ENCODE data around the gene SNTA1.

SNTA1 gene

DNA sequence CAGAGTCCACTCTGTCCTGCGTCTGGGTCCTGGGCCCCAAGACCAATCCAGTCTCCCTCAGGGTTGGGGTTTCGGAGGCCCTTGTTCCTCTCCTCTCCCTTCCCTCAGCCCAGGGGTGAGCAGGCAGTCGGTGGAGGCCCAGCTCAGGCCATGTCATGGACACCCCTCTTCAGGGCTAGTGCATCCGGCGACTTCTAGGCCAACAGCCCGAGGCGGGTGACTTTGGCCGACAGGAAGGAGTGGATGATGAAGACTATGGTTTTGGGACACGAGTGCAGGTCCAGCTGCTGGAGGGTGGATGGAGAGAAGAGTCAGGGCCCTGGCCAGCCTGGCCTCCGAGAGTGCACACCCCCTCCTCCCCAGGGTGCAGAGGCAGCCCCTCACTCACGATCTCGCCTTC, 35.2 kb downstream of the SNTA1 start:
- no peak overlapping the region for H3K4me3 ChIP-seq (ENCODE audit: extremely low read depth, insufficient read depth, low read length, poor library complexity, severe bottlenecking)
- peaks cover 26% of the 10 kb centered on the region for H3K36me3 ChIP-seq (ENCODE audit: control insufficient read depth, insufficient read depth, low read length)
- WGBS, 2 experiments (ENCODE audit: insufficient coverage in 2 of 2) = 96% methylated on average over 3 to 9 of the region's 12 CpGs

DNA sequence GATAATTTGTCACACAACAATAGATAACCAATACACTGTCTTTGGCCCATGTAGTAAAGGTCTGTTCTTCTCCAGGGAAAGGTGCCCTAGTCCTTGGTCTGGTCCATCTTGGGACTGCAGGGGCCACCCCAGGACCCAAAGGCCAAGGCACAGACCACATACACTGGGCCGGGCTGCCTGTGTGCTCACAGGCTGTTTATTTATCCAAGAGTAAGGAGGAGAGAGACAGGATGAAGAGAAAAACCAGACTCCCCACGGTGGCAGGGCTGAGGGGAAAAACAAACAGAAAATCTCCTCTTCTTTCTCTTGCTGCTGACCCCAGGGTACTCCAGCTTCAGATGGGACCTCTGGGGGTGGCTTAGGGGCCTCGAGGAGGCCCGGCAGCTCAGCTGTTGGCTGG, 35.8 kb downstream of the SNTA1 start:
- 78 to 94% methylated on average over 3 of the region's 4 CpGs for WGBS, 2 experiments (ENCODE audit: insufficient coverage in 2 of 2)
- Histone ChIP-seq H3K36me3 (ENCODE audit: control insufficient read depth, insufficient read depth, low read length) (peaks cover 26% of the 10 kb centered on the region), H3K4me1 (ENCODE audit: control insufficient read depth, insufficient read depth, low read length, poor library complexity, severe bottlenecking) (peaks cover 6% of the 10 kb centered on the region), H3K27ac (ENCODE audit: low read depth, low read length, severe bottlenecking) (peak overlapping the region; percentile 74), H3K9me3 (ENCODE audit: control insufficient read depth, low read length) (no peaks in the 10 kb centered on the region), H3K4me3 (ENCODE audit: extremely low read depth, insufficient read depth, low read length, poor library complexity, severe bottlenecking) (no peak overlapping the region)

More for the DNA sequence above, 35.2 kb downstream of the SNTA1 start:
- Histone ChIP-seq H3K4me1 (ENCODE audit: control insufficient read depth, insufficient read depth, low read length, poor library complexity, severe bottlenecking) (peaks cover 6% of the 10 kb centered on the region), H3K27ac (ENCODE audit: low read depth, low read length, severe bottlenecking) (peak overlapping the region; percentile 74), H3K9me3 (ENCODE audit: control insufficient read depth, low read length) (no peaks in the 10 kb centered on the region)

DNA sequence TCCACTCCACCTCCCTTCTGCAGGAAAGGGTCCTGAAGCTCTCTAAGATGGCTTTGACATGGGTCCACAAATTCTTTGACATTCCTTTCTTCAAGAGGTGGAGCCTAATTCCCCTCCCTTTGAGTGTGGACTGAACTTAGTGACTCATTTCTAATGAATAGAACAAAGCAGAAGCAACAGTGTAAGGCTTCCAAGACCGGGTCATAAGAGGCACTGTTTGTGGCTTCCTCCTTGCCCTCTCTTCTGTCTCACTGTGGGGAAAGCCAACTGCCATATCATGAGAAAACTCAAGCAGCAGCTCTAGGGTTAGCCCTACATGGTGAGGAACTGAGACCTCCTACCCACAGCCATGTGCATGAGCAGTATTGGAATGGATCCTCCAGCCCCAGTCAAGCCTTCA, 36.3 kb downstream of the SNTA1 start:
- Histone ChIP-seq H3K4me3 (ENCODE audit: extremely low read depth, insufficient read depth, low read length, poor library complexity, severe bottlenecking) (no peak overlapping the region), H3K4me1 (ENCODE audit: control insufficient read depth, insufficient read depth, low read length, poor library complexity, severe bottlenecking) (peaks cover 6% of the 10 kb centered on the region), H3K36me3 (ENCODE audit: control insufficient read depth, insufficient read depth, low read length) (peaks cover 26% of the 10 kb centered on the region), H3K9me3 (ENCODE audit: control insufficient read depth, low read length) (no peaks in the 10 kb centered on the region), H3K27ac (ENCODE audit: low read depth, low read length, severe bottlenecking) (peak overlapping the region; percentile 74)
- 83 to 100% methylated on average over 1 of the region's 1 CpG for WGBS, 2 experiments (ENCODE audit: insufficient coverage in 2 of 2)

GRCh38 chr20:33404281-33404680, 39.3 kb downstream of the SNTA1 start:
- Histone ChIP-seq H3K4me1 (ENCODE audit: control insufficient read depth, insufficient read depth, low read length, poor library complexity, severe bottlenecking) (peaks cover 6% of the 10 kb centered on the region), H3K9me3 (ENCODE audit: control insufficient read depth, low read length) (no peaks in the 10 kb centered on the region), H3K4me3 (ENCODE audit: extremely low read depth, insufficient read depth, low read length, poor library complexity, severe bottlenecking) (no peak overlapping the region), H3K27ac (ENCODE audit: low read depth, low read length, severe bottlenecking) (no peak overlapping the region), H3K36me3 (ENCODE audit: control insufficient read depth, insufficient read depth, low read length) (peaks cover 24% of the 10 kb centered on the region)
- WGBS, 2 experiments (ENCODE audit: insufficient coverage in 2 of 2) = 100% methylated on average over 2 of the region's 2 CpGs; no CpG with 5 or more reads in 1 of the 2 experiments

GRCh38 chr20:33401921-33402369, 41.6 kb downstream of the SNTA1 start:
- peaks cover 9% of the 10 kb centered on the region for H3K36me3 ChIP-seq (ENCODE audit: control insufficient read depth, insufficient read depth, low read length)
- 54 to 67% methylated on average over 3 to 5 of the region's 8 CpGs for WGBS, 2 experiments (ENCODE audit: insufficient coverage in 2 of 2)
- H3K27ac ChIP-seq (ENCODE audit: low read depth, low read length, severe bottlenecking) = no peak overlapping the region
- no peaks in the 10 kb centered on the region for H3K9me3 ChIP-seq (ENCODE audit: control insufficient read depth, low read length)
- no peaks in the 10 kb centered on the region for H3K4me1 ChIP-seq (ENCODE audit: control insufficient read depth, insufficient read depth, low read length, poor library complexity, severe bottlenecking)
- peak overlapping the region; percentile 69 for H3K4me3 ChIP-seq (ENCODE audit: extremely low read depth, insufficient read depth, low read length, poor library complexity, severe bottlenecking)

- Histone ChIP-seq H3K9me3 (ENCODE audit: control insufficient read depth, low read length) (no peaks in the 10 kb centered on the region), H3K4me1 (ENCODE audit: control insufficient read depth, insufficient read depth, low read length, poor library complexity, severe bottlenecking) (no peaks in the 10 kb centered on the region), H3K27ac (ENCODE audit: low read depth, low read length, severe bottlenecking) (no peak within 1 kb of the TSS), H3K4me3 (ENCODE audit: extremely low read depth, insufficient read depth, low read length, poor library complexity, severe bottlenecking) (peak within 1 kb of the TSS; percentile 69), H3K36me3 (ENCODE audit: control insufficient read depth, insufficient read depth, low read length) (peaks cover 10% of the 10 kb centered on the region)
- WGBS, 2 experiments (ENCODE audit: insufficient coverage in 2 of 2) = 0 to 1% methylated on average over 36 of the region's 43 CpGs
These were observed 42.2 kb downstream of the SNTA1 start, which contains the start of gene CDK5RAP1 for GRCh38 chr20:33401184-33401920. CDK5RAP1 (minus strand) TSS chr20:33401519; CDS start chr20:33397064, 4,455 bp downstream.

DNA sequence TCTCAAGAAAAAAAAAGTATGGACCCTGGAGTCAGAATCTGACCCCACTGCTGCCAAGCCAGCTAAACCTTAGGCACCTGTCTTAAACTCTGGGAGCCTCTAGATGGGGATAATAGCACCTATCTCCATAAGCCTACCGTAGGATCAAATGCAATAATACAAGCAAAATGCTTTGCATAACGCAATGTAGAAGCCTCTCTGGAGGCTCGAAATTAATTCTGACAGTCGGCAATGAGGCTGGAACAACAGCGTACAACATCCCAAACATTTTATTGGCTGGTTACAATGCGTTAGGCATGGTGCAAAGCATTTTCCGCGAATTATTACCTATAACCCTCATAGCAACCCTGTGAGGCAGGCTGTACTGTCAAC, 42.8 kb downstream of the SNTA1 start:
- no peaks in the 10 kb centered on the region for H3K4me1 ChIP-seq (ENCODE audit: control insufficient read depth, insufficient read depth, low read length, poor library complexity, severe bottlenecking)
- 0 to 2% methylated on average over 7 of the region's 8 CpGs for WGBS, 2 experiments (ENCODE audit: insufficient coverage in 2 of 2)
- H3K36me3 ChIP-seq (ENCODE audit: control insufficient read depth, insufficient read depth, low read length) = peaks cover 12% of the 10 kb centered on the region
- H3K9me3 ChIP-seq (ENCODE audit: control insufficient read depth, low read length) = no peaks in the 10 kb centered on the region
- H3K4me3 ChIP-seq (ENCODE audit: extremely low read depth, insufficient read depth, low read length, poor library complexity, severe bottlenecking) = peak overlapping the region; percentile 69
- H3K27ac ChIP-seq (ENCODE audit: low read depth, low read length, severe bottlenecking) = no peak overlapping the region

DNA sequence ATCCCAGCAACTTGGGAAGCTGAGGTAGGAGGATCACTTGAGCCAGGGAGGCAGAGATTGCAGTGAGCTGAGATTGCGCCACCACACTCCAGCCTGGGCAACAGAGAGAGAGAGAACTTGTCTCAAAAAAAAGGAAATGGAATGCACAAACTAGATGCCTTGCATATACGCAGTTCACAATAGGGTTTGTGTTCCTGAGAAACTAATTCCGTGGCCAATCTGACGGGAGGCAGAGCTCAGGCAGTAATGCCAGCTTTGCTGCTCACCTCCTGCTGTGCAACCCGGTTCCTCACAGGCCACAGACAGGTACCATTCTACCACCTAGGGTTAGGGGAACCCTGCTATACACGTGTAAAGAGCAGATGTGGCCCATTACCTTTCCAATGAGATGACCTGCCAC, 43.6 kb downstream of the SNTA1 start:
- H3K27ac ChIP-seq (ENCODE audit: low read depth, low read length, severe bottlenecking) = no peak overlapping the region
- WGBS, 2 experiments (ENCODE audit: insufficient coverage in 2 of 2) = 83 to 84% methylated on average over 5 to 6 of the region's 6 CpGs
- H3K9me3 ChIP-seq (ENCODE audit: control insufficient read depth, low read length) = no peaks in the 10 kb centered on the region
- H3K4me3 ChIP-seq (ENCODE audit: extremely low read depth, insufficient read depth, low read length, poor library complexity, severe bottlenecking) = peak overlapping the region; percentile 69
- peaks cover 20% of the 10 kb centered on the region for H3K36me3 ChIP-seq (ENCODE audit: control insufficient read depth, insufficient read depth, low read length)
- H3K4me1 ChIP-seq (ENCODE audit: control insufficient read depth, insufficient read depth, low read length, poor library complexity, severe bottlenecking) = no peaks in the 10 kb centered on the region

DNA sequence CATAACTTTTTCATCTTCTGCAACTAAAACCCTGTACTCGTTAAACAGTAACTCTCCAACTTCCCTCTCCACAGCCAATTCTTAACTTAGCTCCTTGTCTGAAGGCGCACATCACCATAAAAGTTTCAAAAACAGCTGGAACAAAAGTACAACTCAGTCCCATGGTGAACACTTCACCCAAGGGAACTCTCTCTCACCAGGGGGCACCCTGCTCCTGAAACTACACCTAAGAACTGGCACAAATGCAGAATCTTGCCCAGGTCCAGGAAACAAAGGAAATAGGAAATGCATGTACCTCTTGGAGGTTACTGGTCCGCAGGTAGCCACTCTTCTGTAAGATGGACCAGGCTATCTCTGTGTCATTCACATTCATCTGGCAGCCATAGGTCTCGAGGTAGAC, 48.8 kb downstream of the SNTA1 start:
- H3K36me3 ChIP-seq (ENCODE audit: control insufficient read depth, insufficient read depth, low read length) = peaks cover 66% of the 10 kb centered on the region
- WGBS, 2 experiments (ENCODE audit: insufficient coverage in 2 of 2) = 91 to 96% methylated on average over 2 to 4 of the region's 4 CpGs

DNA sequence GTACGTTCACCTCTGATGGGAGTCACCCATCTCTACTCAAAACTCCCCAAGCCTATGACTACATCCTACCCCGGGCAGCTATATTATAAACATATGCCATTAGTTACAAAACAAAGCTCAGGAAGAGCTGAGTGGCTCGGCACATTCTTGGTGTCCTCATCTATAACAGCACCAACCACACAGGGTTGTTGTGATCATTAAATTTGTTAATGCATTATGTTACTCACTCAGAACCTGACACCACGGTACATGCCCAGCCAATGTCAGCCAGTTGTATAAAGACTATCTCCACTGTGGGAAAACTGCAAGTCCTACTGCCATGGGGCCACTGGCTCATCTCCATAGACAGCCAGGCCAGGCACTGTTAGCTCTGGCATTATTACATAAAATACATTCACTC, 50.0 kb downstream of the SNTA1 start:
- Histone ChIP-seq H3K9me3 (ENCODE audit: control insufficient read depth, low read length) (no peaks in the 10 kb centered on the region), H3K4me1 (ENCODE audit: control insufficient read depth, insufficient read depth, low read length, poor library complexity, severe bottlenecking) (peaks cover 7% of the 10 kb centered on the region), H3K27ac (ENCODE audit: low read depth, low read length, severe bottlenecking) (no peak overlapping the region), H3K36me3 (ENCODE audit: control insufficient read depth, insufficient read depth, low read length) (peaks cover 69% of the 10 kb centered on the region), H3K4me3 (ENCODE audit: extremely low read depth, insufficient read depth, low read length, poor library complexity, severe bottlenecking) (no peak overlapping the region)
- 83 to 100% methylated on average over 1 of the region's 4 CpGs for WGBS, 2 experiments (ENCODE audit: insufficient coverage in 2 of 2)

More for the DNA sequence above, 48.8 kb downstream of the SNTA1 start:
- Histone ChIP-seq H3K27ac (ENCODE audit: low read depth, low read length, severe bottlenecking) (no peak overlapping the region), H3K4me3 (ENCODE audit: extremely low read depth, insufficient read depth, low read length, poor library complexity, severe bottlenecking) (no peak overlapping the region), H3K9me3 (ENCODE audit: control insufficient read depth, low read length) (no peaks in the 10 kb centered on the region), H3K4me1 (ENCODE audit: control insufficient read depth, insufficient read depth, low read length, poor library complexity, severe bottlenecking) (peaks cover 7% of the 10 kb centered on the region)

DNA sequence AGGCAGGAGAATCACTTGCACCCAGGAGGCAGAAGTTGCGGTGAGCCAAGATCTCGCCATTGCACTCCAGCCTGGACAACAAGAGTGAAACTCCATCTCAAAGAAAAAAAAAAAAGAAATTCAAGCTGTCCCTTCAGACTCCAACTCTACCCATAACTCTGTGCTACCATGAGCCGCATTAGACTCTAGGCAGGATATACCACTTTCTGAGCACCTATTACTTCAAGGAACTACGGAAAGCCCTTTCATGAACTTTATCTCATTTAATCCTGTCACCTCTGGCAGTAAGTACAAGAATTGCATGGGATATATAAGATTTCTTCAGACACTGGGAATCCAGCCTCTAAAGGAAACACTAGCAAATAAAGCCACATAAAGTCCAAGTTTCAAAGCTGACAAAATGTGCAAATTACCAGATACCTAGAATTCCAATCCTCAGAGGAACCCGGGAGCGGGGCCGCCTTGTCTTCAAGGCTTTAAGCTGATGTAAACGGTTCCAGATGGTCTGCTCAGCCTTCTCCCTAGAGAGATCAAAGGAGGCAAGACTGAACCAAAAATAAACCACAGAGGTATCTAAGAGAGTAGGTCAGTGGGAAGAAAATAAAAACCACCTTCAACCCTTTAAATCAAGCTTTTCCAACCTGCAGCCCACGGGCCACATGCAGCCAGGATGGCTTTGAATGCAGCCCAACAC, 51.7 kb downstream of the SNTA1 start:
- Histone ChIP-seq H3K36me3 (ENCODE audit: control insufficient read depth, insufficient read depth, low read length) (peaks cover 74% of the 10 kb centered on the region), H3K4me1 (ENCODE audit: control insufficient read depth, insufficient read depth, low read length, poor library complexity, severe bottlenecking) (peaks cover 11% of the 10 kb centered on the region), H3K4me3 (ENCODE audit: extremely low read depth, insufficient read depth, low read length, poor library complexity, severe bottlenecking) (no peak overlapping the region), H3K27ac (ENCODE audit: low read depth, low read length, severe bottlenecking) (peak overlapping the region; percentile 86), H3K9me3 (ENCODE audit: control insufficient read depth, low read length) (no peaks in the 10 kb centered on the region)
- WGBS, 2 experiments (ENCODE audit: insufficient coverage in 2 of 2) = 91 to 100% methylated on average over 5 to 7 of the region's 9 CpGs

Measured in mesodermal cell (in vitro differentiated cells).